Hypothalamus (tissue), 51 donors: ENCODE data around the gene SYTL4.
A peak's percentile ranks its signal among the peaks of the same experiment; 100 is the strongest.

Source experiments
- DNase-seq, 51 donors: peaks; one replicate each; lab custom pipeline; 2025; lab: John Stamatoyannopoulos, UW

Gene SYTL4

DNA sequence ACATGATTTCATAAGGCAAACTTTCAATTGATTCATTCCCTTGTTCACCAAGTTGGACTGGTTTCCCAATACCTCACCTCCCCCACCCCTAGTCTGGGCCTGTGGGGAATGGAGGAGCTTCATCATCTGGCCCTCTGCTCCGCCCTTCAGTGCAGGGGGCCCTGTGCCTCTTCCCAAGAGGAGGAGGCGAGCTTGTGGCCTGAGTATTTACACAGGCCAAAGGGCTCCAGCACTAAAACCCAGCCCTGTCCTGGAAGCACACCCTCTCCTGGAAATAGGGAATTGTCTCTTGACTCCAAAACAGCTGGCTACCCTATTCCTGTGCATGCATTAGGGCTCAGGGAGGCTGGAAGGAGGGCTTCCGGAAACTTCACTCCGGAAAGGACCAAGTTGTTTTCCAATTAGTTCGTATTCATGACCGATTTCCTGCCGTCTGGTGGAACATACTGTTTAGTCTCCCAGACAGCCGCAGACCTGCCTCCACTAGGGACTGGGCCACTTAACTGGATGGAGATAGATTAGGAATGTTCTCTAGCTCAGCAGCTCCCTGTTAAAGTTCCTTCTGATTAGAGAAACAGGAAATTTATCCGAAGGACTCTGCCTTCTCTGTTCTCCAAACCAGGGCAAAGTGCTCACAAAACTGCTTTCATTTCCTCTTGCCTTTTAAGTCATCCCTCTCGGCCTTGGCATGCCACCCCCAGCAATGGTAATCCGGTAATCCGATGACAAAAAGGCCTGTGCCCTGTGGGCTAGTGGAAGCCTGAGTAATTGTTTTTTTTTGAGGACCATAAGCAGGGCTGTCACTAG lies 82.2 kb downstream of the SYTL4 start:
- peak in 3 of 51 donors; percentile 0 to 1 (median 0) for DNase-seq

DNA sequence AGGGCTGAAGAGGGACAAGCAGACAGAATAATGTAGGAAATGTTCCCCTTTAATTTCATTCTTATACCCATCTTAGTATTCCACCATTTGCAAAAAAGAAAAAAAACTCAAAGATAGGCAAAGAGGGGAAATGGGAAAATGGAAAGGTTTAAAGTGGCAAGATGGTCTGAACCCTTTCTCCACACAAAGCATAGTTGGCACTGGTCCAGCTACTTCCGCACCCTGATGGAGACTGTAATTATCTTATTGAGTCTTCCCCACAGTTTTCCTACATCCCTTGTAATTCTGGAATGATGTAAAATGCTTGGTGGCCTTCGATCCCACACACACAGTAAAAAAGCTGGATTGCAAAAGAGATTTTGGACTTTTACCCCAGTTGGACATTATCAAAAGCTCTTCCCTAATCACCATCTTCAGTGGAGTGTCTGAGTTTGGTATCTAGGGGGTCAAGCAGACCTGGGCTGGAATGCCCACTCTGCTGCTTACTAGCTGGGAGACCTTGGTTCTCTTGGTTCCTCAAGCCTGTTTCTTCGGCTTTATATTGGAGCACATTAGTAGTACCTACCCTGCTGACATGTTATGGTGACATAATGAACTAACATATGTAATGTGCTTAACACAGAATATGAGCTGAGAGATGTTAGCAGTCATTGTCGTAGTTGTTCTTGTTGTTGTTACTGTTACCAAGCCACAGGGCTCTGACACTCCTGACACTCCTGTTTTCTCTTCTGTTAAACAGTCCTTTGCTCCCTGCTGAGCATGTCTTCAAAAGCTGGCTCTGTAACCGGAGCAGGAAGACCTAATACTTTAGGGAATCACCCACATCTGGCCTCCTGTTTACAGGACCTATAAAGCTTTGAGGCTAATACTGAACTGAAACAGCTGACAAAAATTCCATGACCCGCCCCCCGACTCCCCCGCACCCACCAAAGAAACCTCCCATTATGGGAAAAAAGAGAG lies 83.2 kb downstream of the SYTL4 start:
- DNase-seq = no peak

DNA sequence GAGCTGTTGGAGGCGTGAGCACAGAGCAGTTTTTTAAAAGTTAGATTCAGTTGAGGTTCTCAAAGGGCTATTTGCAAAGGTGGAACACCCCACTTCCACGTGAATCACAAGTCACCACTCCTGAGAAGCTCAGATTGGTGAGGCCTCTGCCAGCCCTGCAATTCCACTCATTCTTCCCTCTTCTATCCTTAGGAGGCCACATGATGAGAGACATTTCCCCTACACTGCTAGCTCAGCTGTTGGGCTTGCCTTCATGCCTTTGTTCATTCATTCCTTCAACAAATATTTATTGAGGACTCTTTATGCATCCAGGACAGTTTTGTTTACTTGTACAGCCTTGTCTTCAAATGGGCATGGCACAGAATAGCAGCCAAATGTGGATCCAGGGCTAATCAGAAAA lies 84.2 kb downstream of the SYTL4 start:
- no peak for DNase-seq

DNA sequence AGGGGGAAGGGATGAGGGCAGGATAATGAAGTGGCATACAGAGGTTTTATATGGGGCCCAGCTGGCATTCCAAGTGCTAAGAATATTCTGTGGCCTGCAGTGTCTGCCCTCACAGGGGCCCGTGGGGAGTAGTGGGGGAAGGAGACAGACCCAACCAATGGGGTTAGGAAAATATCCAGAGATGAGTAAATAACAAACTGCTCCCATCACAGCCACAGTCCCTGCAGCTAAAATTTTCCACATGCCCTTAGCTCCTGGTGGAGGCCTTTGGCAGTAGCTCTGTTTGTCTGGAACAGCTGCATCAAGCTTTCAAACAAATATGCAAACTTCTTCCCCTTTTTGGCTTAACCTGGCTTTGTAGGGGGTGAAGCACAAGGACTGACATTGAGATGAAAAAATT lies 84.8 kb downstream of the SYTL4 start:
- no peak for DNase-seq

DNA sequence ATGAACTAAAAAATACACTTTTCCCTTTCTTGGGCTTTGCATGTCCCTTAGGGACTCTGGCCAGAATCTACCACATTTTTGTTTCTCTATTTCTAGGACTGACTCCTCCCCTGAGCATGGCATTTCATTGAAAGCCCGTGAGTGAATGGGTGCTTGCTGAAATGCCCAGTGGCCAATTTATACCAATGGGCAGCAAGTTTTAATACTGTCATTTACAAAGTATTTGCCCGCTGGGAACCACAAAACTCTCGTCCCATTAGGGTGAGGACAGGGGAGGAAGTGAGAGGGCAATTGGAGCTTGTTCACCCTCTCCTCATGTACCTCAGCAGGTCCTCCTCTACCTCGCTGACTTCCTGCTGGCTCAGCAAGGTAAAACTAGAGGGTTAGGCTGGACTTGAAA lies 86.8 kb downstream of the SYTL4 start:
- DNase-seq = no peak

DNA sequence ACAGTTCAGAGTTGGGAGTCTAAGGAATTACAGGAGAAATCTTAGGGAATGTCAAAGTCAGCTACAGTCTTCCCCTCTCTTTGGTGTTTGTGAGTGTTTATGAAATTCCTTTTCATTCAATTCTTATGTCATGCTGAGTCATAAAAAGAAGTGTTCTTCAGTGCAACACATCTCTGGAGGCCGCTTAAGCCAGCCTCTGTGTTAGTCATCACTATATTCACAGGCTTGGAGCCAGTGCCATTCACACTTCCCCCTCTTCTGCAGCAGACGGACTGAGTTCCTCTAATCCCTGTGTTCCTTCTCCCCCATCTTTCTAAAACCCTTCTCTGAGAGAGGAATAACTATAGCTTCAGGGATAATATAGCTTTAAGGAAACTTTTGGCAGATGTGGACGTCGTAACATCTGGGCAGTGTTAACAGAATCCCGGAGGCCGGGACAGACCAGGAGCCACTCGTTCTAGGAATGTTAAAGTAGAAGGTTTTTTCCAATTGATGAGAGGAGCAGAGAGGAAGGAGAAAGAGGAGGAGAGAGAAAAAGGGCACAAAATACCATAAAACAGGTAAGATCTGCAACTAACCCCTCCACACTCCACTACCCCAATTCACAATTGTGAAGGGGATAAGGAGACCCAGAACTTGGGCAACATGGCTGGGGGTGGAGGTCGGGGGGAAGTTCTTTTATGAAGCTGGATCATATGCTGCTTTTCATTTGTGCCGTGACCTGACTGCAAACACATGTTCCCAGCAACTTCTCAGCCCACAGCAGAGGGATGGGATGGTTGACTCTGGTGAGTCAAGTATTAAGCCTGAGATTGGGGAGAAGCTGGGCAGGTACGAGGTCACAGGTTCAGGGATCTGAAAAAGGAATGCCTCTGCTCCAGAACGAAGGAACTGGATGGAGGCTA lies 87.7 kb downstream of the SYTL4 start, which contains the start of gene SRPX2:
Gene SRPX2 (plus strand): TSS at position 244 of the 905 bp plus-strand sequence. CDS start 2,124 bp downstream, outside the sequence.
- DNase-seq = peak in 5 of 51 donors; percentile 0 to 6 (median 1)

DNA sequence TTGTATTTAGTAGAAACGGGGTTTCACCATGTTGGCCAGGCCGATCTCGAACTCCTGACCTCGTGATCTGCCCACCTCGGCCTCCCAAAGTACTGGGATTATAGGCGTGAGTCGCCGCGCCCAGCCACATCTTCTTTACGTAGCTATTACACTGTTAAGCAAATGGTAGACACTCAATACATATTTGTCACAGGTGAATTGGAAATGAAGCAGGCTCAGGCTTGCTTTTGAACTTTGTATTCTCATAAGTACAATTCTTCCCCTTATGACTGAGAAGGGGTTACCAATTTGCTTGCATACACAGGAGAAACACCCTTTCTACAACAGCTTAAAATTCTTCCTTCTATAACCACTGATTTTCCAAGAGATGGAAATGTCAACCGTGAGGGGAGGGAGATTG lies 88.7 kb downstream of the SYTL4 start:
- no peak for DNase-seq

DNA sequence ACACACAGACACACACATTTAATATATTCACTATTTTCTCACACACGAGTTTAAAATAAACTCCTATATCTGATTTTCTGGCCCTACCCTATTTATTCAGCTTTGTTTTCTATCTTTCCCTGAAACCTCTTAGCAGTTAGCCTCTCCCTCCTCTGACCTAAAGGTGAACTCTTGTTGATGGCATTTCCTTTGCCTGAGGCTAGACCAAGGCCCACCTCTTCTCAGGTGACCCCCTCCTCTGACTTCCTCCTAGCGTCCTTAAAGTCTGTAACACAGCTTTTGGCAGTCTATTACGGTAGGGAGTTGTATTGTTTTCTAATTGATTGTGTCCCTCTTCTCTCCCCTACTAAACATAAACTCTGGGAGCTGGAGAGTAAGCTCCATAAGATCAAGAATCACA lies 89.6 kb downstream of the SYTL4 start:
- no peak for DNase-seq

DNA sequence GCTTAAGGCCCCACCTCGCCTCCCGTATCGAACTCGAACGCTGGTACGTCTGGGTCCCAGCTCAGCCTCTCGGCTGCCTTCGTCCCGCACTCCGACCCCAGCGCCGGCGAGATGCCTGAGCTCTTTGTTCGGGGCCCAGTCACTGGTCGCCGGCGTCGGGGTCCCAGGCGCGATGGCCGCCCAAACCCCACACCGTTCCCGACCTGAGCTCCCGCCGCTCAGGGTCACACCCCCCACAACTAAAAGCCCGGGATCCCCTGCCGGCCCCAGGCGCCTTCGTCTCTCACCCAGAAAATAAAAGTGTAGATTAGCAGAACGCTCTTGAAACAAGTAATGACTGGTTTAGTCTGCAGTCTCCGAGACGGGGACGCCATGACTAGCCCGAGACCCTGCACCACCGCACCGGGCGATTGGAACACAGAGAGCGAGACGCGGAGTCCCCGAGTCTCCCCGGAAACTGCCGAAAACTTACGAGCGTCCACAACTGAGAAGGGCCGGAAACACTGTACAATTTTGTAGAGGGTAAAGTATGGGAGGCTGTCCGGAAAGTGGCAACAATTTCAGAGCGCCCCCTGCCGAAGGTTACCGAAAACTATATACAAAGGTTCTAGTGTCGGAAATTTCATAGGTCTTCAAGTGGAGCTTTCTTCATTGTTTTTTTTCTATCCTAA lies 95.5 kb downstream of the SYTL4 start, which contains the start of gene TSPAN6:
Gene TSPAN6 (minus strand): TSS at position 486 of the 671 bp plus-strand sequence. CDS start 112 bp downstream, at position 374.
- DNase-seq = peak in 49 of 51 donors; percentile 0 to 65 (median 30)

DNA sequence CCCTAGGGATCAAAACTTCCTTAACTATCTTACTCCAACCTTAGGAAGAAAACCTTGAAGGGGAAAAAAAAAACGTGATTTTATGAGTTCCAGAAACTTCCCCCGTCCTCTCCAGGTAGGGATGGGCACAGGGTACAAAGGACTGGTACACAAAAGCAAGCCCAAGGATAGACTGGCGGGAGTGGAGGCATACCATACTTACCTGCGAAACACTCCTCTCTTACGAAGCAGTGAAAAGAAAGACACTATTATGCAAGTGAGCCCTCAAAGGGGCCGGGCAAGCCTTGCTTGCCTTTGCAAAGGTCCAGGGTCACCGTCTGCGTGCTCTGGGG lies 96.0 kb downstream of the SYTL4 start:
- no peak for DNase-seq

DNA sequence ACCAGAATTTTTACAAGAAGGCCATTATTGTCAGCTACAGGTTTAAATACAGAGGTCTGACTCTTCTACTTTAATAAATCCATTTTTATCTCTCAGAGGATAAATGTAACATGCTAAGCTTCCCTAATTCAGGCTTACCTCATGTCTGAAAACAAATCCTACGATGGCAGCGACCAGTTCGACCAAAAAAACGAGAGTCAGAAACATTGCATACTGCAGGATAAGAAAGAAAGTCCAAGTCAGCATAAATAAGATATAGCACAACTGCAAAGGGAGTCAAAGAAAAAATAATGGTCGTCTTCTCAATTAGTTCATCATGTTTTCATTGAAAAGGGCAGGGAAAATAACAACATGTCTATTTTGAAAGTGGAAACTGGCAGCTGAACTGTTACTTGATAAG lies 96.9 kb downstream of the SYTL4 start:
- DNase-seq = no peak

DNA sequence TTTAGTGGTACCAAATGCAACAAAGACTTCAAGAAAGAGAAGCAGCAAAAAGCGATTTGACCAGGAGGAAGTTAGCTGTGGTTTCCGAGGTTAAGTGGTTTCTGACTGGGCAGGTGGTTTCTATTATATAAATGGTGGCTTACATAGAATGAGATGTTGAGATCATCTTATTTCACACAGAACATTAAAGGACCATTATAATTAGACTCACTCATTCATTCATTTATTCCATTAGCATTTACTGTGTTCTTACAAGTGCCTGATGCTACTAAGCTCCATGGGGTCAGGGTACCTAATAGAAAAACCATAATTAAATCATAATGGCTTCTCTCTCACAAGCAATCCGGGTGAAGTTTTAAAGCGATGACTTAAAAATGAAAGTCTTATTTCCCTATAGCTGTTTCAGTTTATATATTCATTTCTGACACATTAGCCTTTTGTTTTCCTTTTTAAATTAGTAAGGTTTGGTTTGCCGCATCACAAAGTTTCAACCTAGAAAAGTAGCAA lies 105.9 kb downstream of the SYTL4 start:
- DNase-seq = no peak
